ENCODE data around the gene ZMYND11. TPM values are rescaled to one million over a fixed set of nuclear protein-coding genes. Genes with fewer than 3 reads are reported as not detected.

The ZMYND11 gene
- total RNA-seq, 2 donors from 2014 or later, result 34.1 to 48.5 TPM

- Histone ChIP-seq H3K9me3 (no peaks in the 10 kb centered on the region), H3K4me3 (no peak overlapping the region), H3K9ac (ENCODE audit: low read depth in 2 of 2, low read length in 2 of 2) (no peak overlapping the region), H3K36me3 (no peaks in the 10 kb centered on the region), H3K27ac (no peak overlapping the region), H3K27me3 (no peaks in the 10 kb centered on the region), H3K4me1 (no peaks in the 10 kb centered on the region)
- DNase-seq, result no peak
- TF ChIP-seq CTCF (IDR thresholded peaks at IDR 0.05), result no peak
- intact Hi-C loops (cut with DNase I), result no loop called here
These were observed 39.7 kb upstream of the ZMYND11 start for GRCh38 chr10:95356-96115.

GRCh38 chr10:96466-96865 is 38.8 kb upstream of the ZMYND11 start:
- DNase-seq, result no peak
- TF ChIP-seq CTCF (IDR thresholded peaks at IDR 0.05), result no peak
- H3K9me3 ChIP-seq, result no peaks in the 10 kb centered on the region
- intact Hi-C loops (cut with DNase I), result no loop called here
- no peak overlapping the region for H3K4me3 ChIP-seq
- no peak overlapping the region for H3K9ac ChIP-seq (ENCODE audit: low read depth in 2 of 2, low read length in 2 of 2)
- no peaks in the 10 kb centered on the region for H3K4me1 ChIP-seq
- no peaks in the 10 kb centered on the region for H3K27me3 ChIP-seq
- no peak overlapping the region for H3K27ac ChIP-seq
- H3K36me3 ChIP-seq, result no peaks in the 10 kb centered on the region

GRCh38 chr10:104416-104815 is 30.8 kb upstream of the ZMYND11 start:
- H3K4me3 ChIP-seq, result no peak overlapping the region
- TF ChIP-seq CTCF (IDR thresholded peaks at IDR 0.05), result no peak
- H3K27me3 ChIP-seq, result no peaks in the 10 kb centered on the region
- no peak for DNase-seq
- H3K27ac ChIP-seq, result no peak overlapping the region
- no peaks in the 10 kb centered on the region for H3K4me1 ChIP-seq
- no peaks in the 10 kb centered on the region for H3K36me3 ChIP-seq
- intact Hi-C loops (cut with DNase I), result no loop called here
- no peak overlapping the region for H3K9ac ChIP-seq (ENCODE audit: low read depth in 2 of 2, low read length in 2 of 2)
- no peaks in the 10 kb centered on the region for H3K9me3 ChIP-seq

- H3K36me3 ChIP-seq, result no peaks in the 10 kb centered on the region
- H3K4me3 ChIP-seq, result no peak overlapping the region
- no peaks in the 10 kb centered on the region for H3K4me1 ChIP-seq
- H3K9me3 ChIP-seq, result no peaks in the 10 kb centered on the region
- intact Hi-C loops (cut with DNase I), result no loop called here
- TF ChIP-seq CTCF (IDR thresholded peaks at IDR 0.05), result no peak
- H3K9ac ChIP-seq (ENCODE audit: low read depth in 2 of 2, low read length in 2 of 2), result no peak overlapping the region
- H3K27ac ChIP-seq, result no peak overlapping the region
- no peak for DNase-seq
- H3K27me3 ChIP-seq, result no peaks in the 10 kb centered on the region
These were observed 30.2 kb upstream of the ZMYND11 start for GRCh38 chr10:104862-105565.

- DNase-seq, result no peak
- no peaks in the 10 kb centered on the region for H3K27me3 ChIP-seq
- no peak overlapping the region for H3K9ac ChIP-seq (ENCODE audit: low read depth in 2 of 2, low read length in 2 of 2)
- H3K27ac ChIP-seq, result no peak overlapping the region
- no peaks in the 10 kb centered on the region for H3K9me3 ChIP-seq
- no peak overlapping the region for H3K4me3 ChIP-seq
- TF ChIP-seq CTCF (IDR thresholded peaks at IDR 0.05), result no peak
- H3K36me3 ChIP-seq, result no peaks in the 10 kb centered on the region
- intact Hi-C loops (cut with DNase I), result no loop called here
- H3K4me1 ChIP-seq, result no peaks in the 10 kb centered on the region
These were observed 29.4 kb upstream of the ZMYND11 start for GRCh38 chr10:105806-106205.
